ENCODE measurements around the gene RRAGD. TPM values are rescaled to one million over a fixed set of nuclear protein-coding genes. Genes with fewer than 3 reads are reported as not detected.

Gene RRAGD
- total and polyA plus RNA-seq, 2 of the 8 experiments (the other 6 are each of a cell fraction or from before 2014, with no cell fraction given) = 7.2 to 30.8 TPM

DNA sequence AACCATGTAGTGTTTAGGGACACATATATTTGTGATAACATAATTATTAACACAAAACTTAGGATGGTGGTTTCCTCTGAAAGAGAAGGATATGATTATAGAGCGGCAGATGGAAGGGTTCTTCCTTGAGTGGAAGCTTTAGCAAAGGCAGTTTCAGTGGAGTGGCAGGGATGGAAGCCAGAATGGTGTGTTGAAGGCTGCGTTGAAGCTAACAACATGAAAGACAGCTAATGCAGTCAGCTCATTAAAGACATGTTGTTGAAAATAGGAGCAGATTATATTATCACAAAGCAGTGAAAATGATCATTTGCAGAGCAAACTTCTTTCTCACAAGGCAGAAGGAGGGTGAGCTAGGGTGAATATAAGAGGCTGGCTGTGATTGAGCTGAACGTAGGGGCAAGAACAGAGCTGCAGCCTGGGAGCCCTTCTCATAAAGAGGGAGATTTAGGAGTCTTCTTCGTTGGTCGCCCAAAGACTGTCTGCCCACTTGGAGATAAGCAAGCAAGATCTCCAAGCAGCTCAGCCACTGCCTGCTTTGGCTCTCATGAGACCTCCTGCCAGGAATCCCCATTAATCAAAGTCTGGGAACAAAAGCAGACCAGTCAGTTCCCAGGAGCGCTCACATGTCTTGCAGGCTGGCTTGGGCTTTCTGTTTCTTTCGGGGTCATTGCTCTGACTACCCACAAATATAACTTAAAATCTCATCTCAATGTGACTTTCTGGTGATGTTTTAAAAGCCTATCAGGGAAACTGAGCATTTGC is 18.3 kb upstream of the RRAGD start:
- peak overlapping the region; percentile 94 for H2AFZ ChIP-seq (ENCODE audit: low read length)

More for the DNA sequence above, 18.3 kb upstream of the RRAGD start:
- no peak overlapping the region for H3K4me3 ChIP-seq (ENCODE audit: extremely low read depth in 1 of 4, insufficient read depth in 2 of 4, low read depth in 3 of 4, low read length in 4 of 4)
- H2AK5ac ChIP-seq (ENCODE audit: low read depth, low read length) = no peak overlapping the region
- ChIA-PET POLR2A (ENCODE audit: partially characterized antibody) (interaction anchor here (1.5 kb wide), 1 partner anchor 209 kb away, joined by 6 read pairs; the partner anchor contains the start of gene LYRM2), CTCF (ENCODE audit: partially characterized antibody) (interaction anchor here (0.7 to 8.5 kb wide), 20 partner anchors 8 to 208 kb away, joined by 3 to 183 read pairs (median 6); partner anchors contain the start of gene LYRM2)
- H4K20me1 ChIP-seq (replicated peaks in 1 of 2; ENCODE audit: control insufficient read depth in 1 of 2, insufficient read depth in 2 of 2, low read length in 2 of 2) = no peaks in the 10 kb centered on the region
- no peak overlapping the region for H3K18ac ChIP-seq (ENCODE audit: extremely low read depth, low read length)
- H2BK5ac ChIP-seq (ENCODE audit: low read depth, low read length) = no peak overlapping the region
- H2BK20ac ChIP-seq (ENCODE audit: low read length) = no peak overlapping the region
- FAIRE-seq = no peak
- 81% methylated on average over 7 of the region's 7 CpGs; no CpG with 5 or more reads in 1 of the 2 experiments for WGBS, 2 experiments (ENCODE audit: extremely low coverage in 1 of 2, insufficient coverage in 1 of 2, insufficient read length in 1 of 2, insufficient replicate concordance in 2 of 2, low coverage in 1 of 2, low lambda C conversion rate in 2 of 2, missing lambda C conversion rate in 1 of 2)
- H3K56ac ChIP-seq (replicated peaks; ENCODE audit: insufficient read length, low read depth, low read length) = no peak overlapping the region
- TF ChIP-seq TEAD4 (IDR thresholded peaks at IDR 0.05; ENCODE audit: low read depth, low read length) = no peak
- peak; percentile 27 for TF ChIP-seq NANOG (IDR thresholded peaks at IDR 0.05; ENCODE audit: insufficient read depth, low read depth, low read length, poor library complexity, severe bottlenecking)
- peaks cover 3% of the 10 kb centered on the region; the same call in 1 of the 2 replicates for H3K23me2 ChIP-seq (ENCODE audit: low read depth, low read length)
- no peak overlapping the region for H2BK120ac ChIP-seq (replicated peaks; ENCODE audit: low read depth, low read length)
- no peak overlapping the region for H3K14ac ChIP-seq (ENCODE audit: insufficient read length)
- H4K8ac ChIP-seq (ENCODE audit: extremely low read depth, insufficient read depth, low read length) = no peak overlapping the region
- no peak overlapping the region for H4K5ac ChIP-seq (ENCODE audit: insufficient read length, low read depth, low read length)
- no peaks in the 10 kb centered on the region for H3K9me3 ChIP-seq (ENCODE audit: insufficient read depth in 2 of 2, low read depth in 1 of 2, low read length in 1 of 2)
- no peak overlapping the region for H3K4ac ChIP-seq (replicated peaks; ENCODE audit: insufficient read length, low read depth, low read length)
- H3K79me2 ChIP-seq (ENCODE audit: control insufficient read depth in 1 of 2, insufficient read depth in 2 of 2, low read length in 2 of 2) = no peaks in the 10 kb centered on the region
- H4K91ac ChIP-seq (replicated peaks; ENCODE audit: insufficient read length, low read length) = no peak overlapping the region
- H3K4me2 ChIP-seq (ENCODE audit: insufficient read depth in 1 of 2, low read depth in 2 of 2, low read length in 2 of 2) = 0 out of 4 replicates have a peak overlapping the region, but pooled peaks of 1 of the 2 experiments have one; percentile 5
- H3K27ac ChIP-seq (ENCODE audit: low read depth, low read length) = no peak overlapping the region
- H3K23ac ChIP-seq (ENCODE audit: insufficient read length) = no peak overlapping the region
- H2BK12ac ChIP-seq (ENCODE audit: low read depth, low read length) = no peak overlapping the region
- H3K79me1 ChIP-seq (ENCODE audit: low read depth, low read length) = no peaks in the 10 kb centered on the region
- peaks cover 0 to 6% (median 2%) of the 10 kb centered on the region in 4 experiments; a peak in 3 of 7 replicates for H3K4me1 ChIP-seq (replicated peaks in 1 of 4; ENCODE audit: control insufficient read depth in 3 of 4, insufficient read depth in 4 of 4, low read length in 3 of 4)
- H2BK15ac ChIP-seq (ENCODE audit: low read length) = no peak overlapping the region
- peaks cover 0 to 16% (median 6%) of the 10 kb centered on the region in 4 experiments; a peak in 5 of 7 replicates for H3K27me3 ChIP-seq (replicated peaks in 1 of 4; ENCODE audit: control insufficient read depth in 3 of 4, extremely low read depth in 1 of 4, insufficient read depth in 3 of 4, low read length in 3 of 4)
- no peak overlapping the region for H3K9ac ChIP-seq (replicated peaks in 1 of 4; ENCODE audit: extremely low read depth in 1 of 4, low read depth in 3 of 4, low read length in 3 of 4)
- H3K36me3 ChIP-seq (ENCODE audit: control insufficient read depth in 2 of 4, insufficient read depth in 4 of 4, low read length in 3 of 4) = no peaks in the 10 kb centered on the region
- no peak for DNase-seq (ENCODE audit: low read depth in 1 of 2, low spot score in 2 of 2)
